IMR-90 (cell line): ENCODE results near the gene CCDC138. TPM values are rescaled to one million over a fixed set of nuclear protein-coding genes. Genes with fewer than 3 reads are reported as not detected.

ENCODE experiments used
- ATAC-seq: fragments of 200-7000 bp; cut with Tn5 transposase; 2 replicates; pipeline ENCODE4 v1.9.1; 2020; ENCODE audit warnings: low read depth, mild to moderate bottlenecking, moderate library complexity
- BruUV-seq: library from RNA; stranded (reverse); fragments of 400-500 nt; replicated peaks from 2 replicates; lab custom pipeline; 2021; lab: Mats Ljungman, UMichigan
- CTCF ChIA-PET: fragments of 300-600 bp; formaldehyde crosslinking; extraction: SDS; loops from one replicate; lab custom pipeline; 2021; ENCODE audit warnings: antibody characterized with exemption; lab: Yijun Ruan, JAX
- POLR2A ChIA-PET: fragments of 300-600 bp; sonication (Branson Sonifier 250); formaldehyde crosslinking; loops from one replicate; lab custom pipeline; 2022; ENCODE audit warnings: antibody characterized with exemption; ENCODE audit not compliant: unreplicated experiment; lab: Charles Lee
- DNase-seq: peaks from one replicate; pipeline ENCODE4 v3.0.0; 2013
- H2AFZ ChIP-seq: replicated peaks from 2 replicates; pipeline ENCODE3; 2013; ENCODE audit warnings: low read length, mild to moderate bottlenecking; ENCODE audit not compliant: poor library complexity
- H2AK5ac ChIP-seq: 2 replicates; pipeline ENCODE4 v1.6.1; 2013; ENCODE audit warnings: low read depth, low read length, inconsistent platforms
- H2AK9ac ChIP-seq: replicated peaks from 2 replicates; pipeline ENCODE3; 2013; ENCODE audit warnings: mild to moderate bottlenecking, low read depth, low read length, moderate library complexity; ENCODE audit not compliant: poor library complexity
- H2BK120ac ChIP-seq: 2 replicates; pipeline ENCODE4 v1.6.1; 2013; ENCODE audit warnings: low read depth, low read length, inconsistent platforms
- H2BK15ac ChIP-seq: 3 replicates; pipeline ENCODE4 v1.6.1; 2013; ENCODE audit warnings: low read depth, low read length, inconsistent platforms
- H2BK20ac ChIP-seq: 2 replicates; pipeline ENCODE4 v1.6.1; 2013; ENCODE audit warnings: low read depth, mild to moderate bottlenecking, inconsistent platforms, low read length, moderate library complexity
- H2BK5ac ChIP-seq: 2 replicates; pipeline ENCODE4 v1.6.1; 2013; ENCODE audit warnings: mild to moderate bottlenecking, low read depth, low read length, inconsistent platforms; ENCODE audit not compliant: poor library complexity, severe bottlenecking
- H3K14ac ChIP-seq: replicated peaks from 2 replicates; pipeline ENCODE4 v1.6.1; 2013; ENCODE audit warnings: low read depth, low read length, inconsistent platforms
- H3K18ac ChIP-seq: 2 replicates; pipeline ENCODE4 v1.6.1; 2013; ENCODE audit warnings: low read depth, low read length, control low read depth
- H3K23ac ChIP-seq: 2 replicates; pipeline ENCODE4 v1.6.1; 2013; ENCODE audit warnings: low read depth, low read length, inconsistent platforms
- H3K27ac ChIP-seq: 2 replicates; pipeline ENCODE4 v1.5.1; 2013; ENCODE audit warnings: mild to moderate bottlenecking, control low read depth, low read length; ENCODE audit not compliant: insufficient read depth
- H3K27me3 ChIP-seq: 2 replicates; pipeline ENCODE4 v1.6.1; 2013; ENCODE audit warnings: low read length; ENCODE audit not compliant: control insufficient read depth, insufficient read depth
- H3K36me3 ChIP-seq: 2 replicates; pipeline ENCODE4 v1.6.1; 2013; ENCODE audit warnings: low read length, mixed read lengths; ENCODE audit not compliant: control insufficient read depth, insufficient read depth
- H3K4ac ChIP-seq: 2 replicates; pipeline ENCODE4 v1.6.1; 2013; ENCODE audit warnings: low read depth, low read length, inconsistent platforms
- H3K4me1 ChIP-seq: 2 replicates; pipeline ENCODE4 v1.6.1; 2013; ENCODE audit warnings: low read length, mixed read lengths; ENCODE audit not compliant: control insufficient read depth, insufficient read depth
- H3K4me2 ChIP-seq: 2 replicates; pipeline ENCODE4 v1.6.1; 2013; ENCODE audit warnings: low read depth, mild to moderate bottlenecking, control low read depth, low read length, moderate library complexity
- H3K4me3 ChIP-seq: 2 replicates; pipeline ENCODE4 v1.5.1; 2013; ENCODE audit warnings: low read depth, mild to moderate bottlenecking, control low read depth, low read length, moderate library complexity; ENCODE audit not compliant: insufficient read depth
- H3K56ac ChIP-seq: 2 replicates; pipeline ENCODE4 v1.6.1; 2013; ENCODE audit warnings: low read length, inconsistent platforms; ENCODE audit not compliant: insufficient read depth; ENCODE audit errors: extremely low read depth
- H3K79me1 ChIP-seq, 2 experiments: 2 replicates each; pipeline ENCODE4 v1.6.1; 2013; ENCODE audit warnings: low read length in 2 of 2, inconsistent platforms in 1 of 2, low read depth in 1 of 2
- H3K9ac ChIP-seq: 2 replicates; pipeline ENCODE4 v1.6.1; 2013; ENCODE audit warnings: low read depth, low read length, control low read depth
- H3K9me1 ChIP-seq: 2 replicates; pipeline ENCODE4 v1.6.1; 2013; ENCODE audit warnings: low read length, inconsistent platforms; ENCODE audit not compliant: insufficient read depth
- H3K9me3 ChIP-seq: 2 replicates; pipeline ENCODE4 v1.6.1; 2013; ENCODE audit warnings: low read length; ENCODE audit not compliant: control insufficient read depth, insufficient read depth
- H4K20me1 ChIP-seq: 2 replicates; pipeline ENCODE4 v1.6.1; 2013; ENCODE audit warnings: low read length, inconsistent platforms; ENCODE audit not compliant: insufficient read depth
- H4K5ac ChIP-seq: 2 replicates; pipeline ENCODE4 v1.6.1; 2013; ENCODE audit warnings: mild to moderate bottlenecking, low read depth, low read length, control low read depth
- H4K8ac ChIP-seq, 2 experiments: 2 replicates each; pipeline ENCODE4 v1.6.1; 2013; ENCODE audit warnings: low read depth in 2 of 2, low read length in 2 of 2, control low read depth in 1 of 2, inconsistent platforms in 1 of 2
- H4K91ac ChIP-seq: 2 replicates; pipeline ENCODE4 v1.6.1; 2013; ENCODE audit warnings: low read depth, low read length, inconsistent platforms; ENCODE audit not compliant: insufficient read depth
- BHLHE40 ChIP-seq: fragments of 150-350 bp; IDR thresholded peaks from 2 replicates; pipeline ENCODE4 v1.6.1; 2016; ENCODE audit warnings: mild to moderate bottlenecking, low read depth, low read length
- CEBPB ChIP-seq: IDR thresholded peaks from 2 replicates; pipeline ENCODE4 v1.6.1; 2012; ENCODE audit warnings: low read depth, low read length, improper control_type of control experiment
- CHD1 ChIP-seq: IDR thresholded peaks from 2 replicates; pipeline ENCODE4 v1.6.1; 2012; ENCODE audit warnings: low read depth, low read length, improper control_type of control experiment
- CTCF ChIP-seq: conservative IDR thresholded peaks from 2 replicates; pipeline ENCODE4 v1.5.1; 2012; ENCODE audit warnings: mild to moderate bottlenecking, low read depth, low read length, improper control_type of control experiment
- ELK1 ChIP-seq: fragments of 150-350 bp; IDR thresholded peaks from 2 replicates; pipeline ENCODE4 v1.6.1; 2016; ENCODE audit warnings: low read depth, mild to moderate bottlenecking, low read length, moderate library complexity, borderline replicate concordance
- FOS ChIP-seq: fragments of 150-350 bp; IDR thresholded peaks from 2 replicates; pipeline ENCODE4 v1.6.1; 2016; ENCODE audit warnings: low read depth, low read length
- MAFK ChIP-seq: IDR thresholded peaks from 2 replicates; pipeline ENCODE4 v1.6.1; 2012; ENCODE audit warnings: low read depth, low read length, improper control_type of control experiment
- MAZ ChIP-seq: IDR thresholded peaks from 2 replicates; pipeline ENCODE4 v1.6.1; 2012; ENCODE audit warnings: low read depth, mild to moderate bottlenecking, low read length, improper control_type of control experiment, moderate library complexity, borderline replicate concordance
- MXI1 ChIP-seq: IDR thresholded peaks from 2 replicates; pipeline ENCODE4 v1.6.1; 2012; ENCODE audit warnings: low read depth, mild to moderate bottlenecking, low read length, moderate library complexity, borderline replicate concordance
- NFE2L2 ChIP-seq: fragments of 150-350 bp; IDR thresholded peaks from 2 replicates; pipeline ENCODE4 v1.6.1; 2016; ENCODE audit warnings: low read depth, mild to moderate bottlenecking, low read length
- POLR2A ChIP-seq: IDR thresholded peaks from 2 replicates; pipeline ENCODE4 v1.6.1; 2012; ENCODE audit warnings: mild to moderate bottlenecking, low read depth, low read length
- RAD21 ChIP-seq: IDR thresholded peaks from 2 replicates; pipeline ENCODE4 v1.6.1; 2012; ENCODE audit warnings: low read length, improper control_type of control experiment
- RCOR1 ChIP-seq: IDR thresholded peaks from 2 replicates; pipeline ENCODE4 v1.6.1; 2012; ENCODE audit warnings: mild to moderate bottlenecking, low read length, improper control_type of control experiment; ENCODE audit not compliant: insufficient replicate concordance
- RFX5 ChIP-seq: IDR thresholded peaks from 2 replicates; pipeline ENCODE4 v1.8.0; 2012; ENCODE audit warnings: low read depth, mild to moderate bottlenecking, low read length, moderate library complexity
- USF2 ChIP-seq: fragments of 150-350 bp; IDR thresholded peaks from 2 replicates; pipeline ENCODE4 v1.6.1; 2017; ENCODE audit warnings: mild to moderate bottlenecking, antibody characterized with exemption, low read length, low read depth
- WGBS, 2 experiments: methylation state at CpG; one replicate each; pipeline versions ENCODE4 v1.1.5 to v1.1.7; 2013; ENCODE audit warnings: missing lambda C conversion rate in 2 of 2; ENCODE audit not compliant: insufficient read length in 1 of 2; ENCODE audit errors: extremely low coverage in 2 of 2; 5-methylcytosine and 5-hydroxymethylcytosine counted together
- dilution Hi-C: fragments of 300-500 bp; cut with HindIII; formaldehyde crosslinking; loops from one replicate; pipeline ENCODE4 v1.14.3; 2018; ENCODE audit warnings: low sequenced_read_pairs; ENCODE audit not compliant: unreplicated experiment
- in situ Hi-C: fragments of 300-500 bp; cut with MboI; formaldehyde crosslinking; loops from 3 replicates; pipeline ENCODE4 v1.14.3; 2019; ENCODE audit warnings: low sequenced_read_pairs, inconsistent platforms, mixed read lengths
- intact Hi-C: fragments of 100-400 bp; cut with micrococcal nuclease; formaldehyde crosslinking; loops from 2 replicates; pipeline ENCODE4 v1.10.0; 2022
- polyA plus RNA-seq, 3 experiments: library from polyadenylated mRNA; depleted of rRNA; stranded (reverse); fragments of >200 nt; gene quantifications; 2 replicates each; pipeline ENCODE4 v1.2.3, GENCODE V29; 2012; ENCODE audit warnings: low replicate concordance in 1 of 3
- total RNA-seq: library from RNA; depleted of rRNA; stranded (reverse); fragments of >200 nt; gene quantifications from 2 replicates; pipeline ENCODE4 v1.2.3, GENCODE V29; 2012

The CCDC138 gene
- total and polyA plus RNA-seq, 2 of the 4 experiments (the other 2 are of a cell fraction), result 1.5 to 2.9 TPM

- Histone ChIP-seq H4K8ac (no peak overlapping the region), H3K4me1 (peaks cover 2% of the 10 kb centered on the region; the same call in 1 of the 2 replicates), H4K5ac (no peak overlapping the region), H3K56ac (no peak overlapping the region), H2BK15ac (no peak overlapping the region), H2AK9ac (no peak overlapping the region), H3K27me3 (peaks cover 81% of the 10 kb centered on the region), H3K4ac (no peak overlapping the region), H4K91ac (no peak overlapping the region), H2BK120ac (no peak overlapping the region), H3K9ac (no peak overlapping the region), H2BK20ac (no peak overlapping the region), H3K23ac (no peak overlapping the region), H3K79me1 (no peaks in the 10 kb centered on the region), H3K36me3 (no peaks in the 10 kb centered on the region), H4K20me1 (no peaks in the 10 kb centered on the region), H3K4me3 (no peak overlapping the region), H3K18ac (no peak overlapping the region), H3K9me1 (no peaks in the 10 kb centered on the region), H3K27ac (no peak overlapping the region), H2BK5ac (no peak overlapping the region), H2AFZ (no peak overlapping the region), H3K14ac (no peak overlapping the region), H3K9me3 (no peaks in the 10 kb centered on the region), H2AK5ac (no peak overlapping the region), H3K4me2 (no peak overlapping the region)
- DNase-seq (no peak), ATAC-seq (no peak)
- intact Hi-C loops (loop anchor here (5.0 to 10.0 kb wide), 2 partner anchors 49 to 63 kb away; partner anchors contain the start of gene EDAR), in situ Hi-C loops (no loop called here), dilution Hi-C loops (no loop called here)
- ChIA-PET CTCF (no interaction called here), POLR2A (no interaction called here)
- no peak for TF ChIP-seq RCOR1
- no peak for TF ChIP-seq ELK1
- no peak for TF ChIP-seq MAZ
- TF ChIP-seq BHLHE40, result no peak
- no peak for TF ChIP-seq RAD21
- no peak for TF ChIP-seq USF2
- no peak for TF ChIP-seq POLR2A
- TF ChIP-seq CHD1, result no peak
- TF ChIP-seq RFX5, result no peak
- no peak for TF ChIP-seq CEBPB
- TF ChIP-seq MXI1, result no peak
- no peak for TF ChIP-seq MAFK
- no peak for TF ChIP-seq FOS
- TF ChIP-seq NFE2L2, result no peak
- no peak for TF ChIP-seq CTCF
- WGBS, 2 experiments, result 78% methylated on average over 6 of the region's 16 CpGs; no CpG with 5 or more reads in 1 of the 2 experiments
- BruUV-seq, result no TSS peak
These were observed 134.8 kb downstream of the CCDC138 start for GRCh38 chr2:108921096-108922030.
